ENCODE results near the gene C1S.
"Not testable (repeated sequence)": the region's sequence is repeated elsewhere in the genome, so short reads cannot be mapped to it uniquely, and the experiment has no call there.

The C1S gene

DNA sequence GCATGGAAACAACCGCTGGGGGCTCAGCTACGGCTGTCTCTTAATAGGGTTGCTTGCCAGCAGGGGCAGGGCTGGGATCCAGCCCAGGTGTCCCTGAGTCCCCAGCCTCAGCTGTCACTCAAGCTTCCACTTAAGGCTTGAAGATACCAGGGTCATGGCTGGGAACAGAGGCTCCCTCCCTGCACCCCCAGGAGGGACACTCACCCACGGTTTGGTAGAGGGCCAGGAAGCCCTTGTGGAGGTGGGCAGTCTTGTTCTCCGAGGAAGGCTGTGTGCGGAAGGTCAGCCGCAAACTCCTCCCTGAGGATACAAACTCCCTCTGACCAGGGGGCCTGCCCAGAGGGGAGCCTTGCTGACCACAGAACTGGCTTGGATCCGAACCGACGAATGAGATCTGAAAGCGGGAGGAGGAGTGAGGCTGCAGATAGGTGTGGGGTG is 41.2 kb downstream of the C1S start:
- FAIRE-seq (no peak), DNase-seq (ENCODE audit: low spot score) (no peak)

DNA sequence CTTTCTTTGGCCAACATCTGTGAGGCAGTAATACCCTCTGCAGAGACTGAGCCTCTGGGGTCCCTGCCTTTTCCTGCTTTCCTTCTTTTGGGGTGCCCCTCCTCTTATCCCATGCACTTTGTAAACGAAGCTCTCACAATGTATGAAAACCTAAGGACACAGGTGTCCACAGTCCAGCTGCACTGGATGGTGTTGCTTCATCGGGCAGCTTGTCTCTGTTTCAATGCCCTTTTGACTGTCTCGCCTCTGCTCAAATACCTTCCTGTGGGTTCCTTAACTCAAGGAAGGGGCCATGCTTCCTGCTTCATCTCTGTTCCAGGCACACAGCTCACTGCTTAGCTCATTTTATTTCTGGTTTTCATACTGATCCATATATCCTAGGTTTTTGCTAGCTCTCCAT is 42.1 kb downstream of the C1S start:
- FAIRE-seq (peak; percentile 44), DNase-seq (ENCODE audit: low spot score) (no peak)

DNA sequence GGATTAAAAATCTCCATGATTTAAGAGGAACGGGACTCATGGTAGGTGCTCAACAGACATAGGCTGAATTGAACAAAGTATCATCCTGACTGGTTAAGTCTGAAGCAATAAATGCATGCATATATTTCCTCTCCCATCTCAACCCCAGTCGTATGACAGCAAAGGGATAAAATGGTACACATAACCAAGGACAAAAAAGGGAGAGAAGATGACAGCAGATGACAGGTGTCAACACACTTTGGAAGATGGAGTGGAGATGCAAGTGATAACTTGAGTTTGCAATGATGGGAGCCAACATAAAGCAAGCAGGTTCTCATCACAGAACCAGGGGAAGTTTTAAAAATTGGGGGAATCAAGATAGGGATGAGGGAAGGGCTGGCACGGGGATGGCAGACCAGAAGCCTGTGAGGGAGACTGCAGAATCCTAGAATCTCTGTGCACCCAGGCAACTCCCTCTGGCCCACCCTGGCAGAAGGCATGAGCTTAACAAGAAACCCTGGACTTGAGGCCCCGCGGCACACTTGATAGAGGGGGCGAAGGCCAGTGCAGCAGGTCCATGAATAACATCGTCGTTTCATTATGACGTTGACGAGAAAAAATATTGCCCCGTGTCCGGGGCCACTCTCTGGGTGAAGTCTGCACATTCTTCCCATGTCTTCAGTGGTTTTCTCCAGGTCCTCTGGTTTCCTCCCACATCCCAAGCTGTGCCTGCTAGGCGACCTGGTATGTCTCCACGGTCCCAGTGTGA is 43.5 kb downstream of the C1S start:
- DNase-seq (ENCODE audit: low spot score) (no peak), FAIRE-seq (peak; percentile 9)

DNA sequence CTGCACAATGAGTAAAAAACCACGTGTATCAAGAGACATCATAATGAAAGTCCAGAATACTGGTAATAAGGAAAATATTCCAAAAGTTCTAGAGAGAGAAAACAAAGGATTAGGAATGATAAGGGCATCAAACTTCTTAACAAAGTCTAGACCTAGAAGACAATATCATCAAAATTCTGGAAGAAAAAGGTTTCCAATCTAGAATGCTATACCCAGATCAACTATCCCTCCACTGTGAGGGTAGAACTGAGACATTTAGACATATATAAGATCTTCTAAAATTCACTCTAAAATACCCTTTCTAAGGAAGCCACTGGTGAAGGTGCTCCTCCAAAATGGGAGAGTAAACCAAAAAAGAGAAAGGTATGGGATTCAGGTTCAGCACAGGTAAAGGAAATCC is 45.6 kb downstream of the C1S start:
- no peak for DNase-seq (ENCODE audit: low spot score)
- FAIRE-seq: no peak

DNA sequence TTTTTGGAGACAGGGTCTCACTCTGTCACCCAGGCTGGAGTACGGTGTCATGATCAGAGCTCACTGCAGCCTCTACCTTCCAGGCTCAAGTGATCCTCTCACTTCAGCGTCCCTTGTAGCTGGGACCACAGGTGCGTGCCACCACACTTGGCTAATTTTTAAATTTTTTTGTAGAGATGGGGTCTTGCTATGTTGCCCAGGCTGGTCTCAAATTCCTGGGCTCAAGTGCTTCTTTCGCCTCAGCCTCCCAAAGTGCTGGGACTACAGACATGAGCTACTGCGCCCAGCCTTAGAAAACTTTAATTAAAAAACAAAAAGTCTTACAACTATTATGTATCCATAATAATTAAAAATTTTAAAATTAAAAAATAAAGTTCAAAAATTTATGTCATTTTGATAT is 46.7 kb downstream of the C1S start:
- not testable (repeated sequence) for FAIRE-seq; DNase-seq (ENCODE audit: low spot score)

DNA sequence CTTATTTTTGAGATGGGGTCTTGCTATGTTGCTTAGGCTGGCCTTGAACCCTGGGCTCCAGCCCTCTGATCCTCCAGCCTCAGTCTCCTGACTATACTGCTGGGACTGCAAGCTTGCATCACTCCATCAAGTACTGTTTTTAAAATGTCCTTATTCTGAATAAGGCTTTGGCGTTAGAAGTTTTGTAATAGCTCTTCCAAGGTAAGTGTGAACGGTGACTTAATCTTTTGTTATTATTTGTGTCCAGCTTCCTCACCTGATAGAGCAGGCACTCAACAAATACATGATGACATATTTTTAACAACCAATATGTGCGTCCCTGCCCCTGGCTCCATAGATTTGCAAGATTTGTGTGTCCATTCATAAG is 47.1 kb downstream of the C1S start:
- FAIRE-seq (no peak), DNase-seq (ENCODE audit: low spot score) (no peak)

DNA sequence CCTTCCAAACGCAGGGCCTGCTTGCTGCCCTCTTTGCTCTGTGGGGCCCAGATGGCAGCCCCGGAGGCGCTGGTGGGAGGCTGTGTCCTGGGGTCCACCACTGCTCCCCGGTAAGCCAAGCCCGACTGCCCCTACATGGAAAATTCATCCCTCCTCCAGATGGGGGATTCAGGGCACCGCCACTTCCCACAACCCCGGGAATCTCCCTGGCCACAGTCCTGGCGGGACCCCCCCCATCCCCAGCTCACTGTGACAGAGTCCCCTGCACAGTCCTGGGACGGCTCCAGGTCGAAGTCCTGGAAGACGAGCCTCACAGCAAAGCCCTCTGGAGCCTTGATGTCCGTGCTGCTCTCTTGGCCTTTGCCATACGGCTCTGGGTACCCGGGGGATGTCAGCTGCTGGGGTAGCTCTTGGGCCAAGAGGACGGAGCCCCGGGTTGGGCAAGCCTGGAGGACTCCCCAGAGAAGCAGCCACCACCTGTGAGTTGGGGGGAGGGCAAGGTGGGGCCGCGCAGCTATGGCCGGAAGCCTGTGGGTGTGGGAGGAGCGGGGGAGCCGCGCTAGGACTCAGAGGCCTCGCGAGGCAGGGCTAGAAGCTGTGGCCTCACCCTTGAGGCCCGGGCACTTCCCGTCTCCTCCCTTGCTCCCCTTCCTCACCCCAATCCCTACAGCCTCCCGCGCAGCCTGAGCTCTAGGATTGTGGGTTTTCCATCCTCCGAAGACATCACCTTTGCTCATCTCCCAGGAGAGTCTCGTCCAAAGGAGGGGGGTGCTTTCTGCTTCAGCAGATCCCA is 47.7 kb downstream of the C1S start:
- DNase-seq (ENCODE audit: low spot score): peak; percentile 94
- FAIRE-seq: peak; percentile 88

DNA sequence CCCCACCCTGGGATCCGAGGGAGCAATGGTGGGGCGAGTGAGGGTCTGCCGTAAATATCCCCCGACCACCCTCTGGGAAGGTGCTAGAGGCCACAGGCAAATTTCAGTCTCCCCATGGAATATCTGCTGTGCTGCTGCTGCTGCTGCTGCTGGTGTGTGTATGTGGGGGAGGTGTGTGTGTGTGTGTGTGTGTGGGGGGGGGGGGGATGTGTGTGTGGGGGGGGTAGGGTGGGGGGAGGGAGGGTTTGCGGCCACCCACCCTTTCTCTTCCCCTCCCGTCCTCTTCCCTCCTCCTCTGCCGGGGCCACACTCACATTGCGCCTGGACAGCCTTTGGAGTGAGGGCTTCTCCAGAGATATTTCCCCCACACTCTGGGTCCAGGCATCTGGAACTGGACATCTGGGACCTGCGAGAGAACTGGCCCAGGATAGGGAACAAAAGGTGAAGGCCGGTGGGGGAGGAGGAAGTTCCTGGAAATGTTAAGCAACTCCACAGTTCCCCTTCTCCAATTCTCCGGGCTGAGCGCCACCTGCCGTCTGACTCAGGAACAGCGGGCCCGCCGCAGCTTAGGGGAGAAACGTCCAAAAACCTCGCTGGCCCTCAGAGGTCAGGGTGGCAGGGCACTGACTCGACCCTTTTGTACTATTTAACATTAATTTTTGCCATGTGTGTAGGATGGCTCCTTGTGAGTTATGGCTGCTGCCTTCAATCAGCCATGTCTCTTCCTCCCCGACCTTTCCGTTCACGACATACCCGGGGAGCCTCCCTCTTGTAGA is 48.5 kb downstream of the C1S start, which contains the start of gene C1RL:
Gene C1RL, minus strand, starts transcription at position 419 of the 776 bp plus-strand sequence. Its CDS starts 34 bp downstream, at position 385.
- DNase-seq (ENCODE audit: low spot score) (peak; percentile 89), FAIRE-seq (peak; percentile 44)

DNA sequence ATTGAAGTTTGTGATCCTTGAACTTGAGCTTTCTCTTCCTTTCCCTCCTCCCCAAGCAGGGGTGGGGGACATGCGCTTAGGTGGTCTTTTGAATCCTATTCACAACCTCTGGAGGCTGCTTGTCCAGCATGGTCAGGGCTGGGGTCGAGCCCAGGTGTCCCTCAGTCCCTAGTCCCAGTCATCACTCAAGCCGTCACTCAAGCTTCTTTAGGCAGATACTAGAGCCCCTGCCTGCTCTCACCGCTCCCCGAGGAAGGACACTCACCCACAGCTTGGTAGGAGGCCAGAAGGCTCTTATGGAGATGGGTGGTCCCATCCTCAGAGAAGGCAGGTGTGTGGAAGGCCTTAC is 49.0 kb downstream of the C1S start:
- no peak for FAIRE-seq
- no peak for DNase-seq (ENCODE audit: low spot score)

DNA sequence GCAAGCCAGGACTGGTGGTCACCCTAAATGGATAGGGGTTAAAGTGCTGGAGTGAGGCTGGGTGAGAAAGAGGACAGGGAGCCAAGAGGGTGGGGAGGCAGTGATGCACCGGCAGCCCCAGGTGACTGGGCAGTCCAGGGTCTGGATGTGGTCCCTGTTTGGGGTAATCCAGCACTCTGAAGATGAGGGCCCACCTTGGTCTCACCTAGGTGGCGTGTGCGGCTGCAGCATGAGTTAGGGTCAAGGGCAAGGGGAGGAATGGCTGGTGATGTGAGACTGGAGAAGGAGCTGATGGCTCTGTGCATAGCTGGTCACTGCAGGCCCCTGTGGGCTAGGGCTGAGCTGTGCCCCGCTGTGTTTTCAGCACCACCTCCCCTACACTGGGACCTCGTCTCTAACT is 50.1 kb downstream of the C1S start:
- no peak for DNase-seq (ENCODE audit: low spot score)
- peak; percentile 17 for FAIRE-seq

DNA sequence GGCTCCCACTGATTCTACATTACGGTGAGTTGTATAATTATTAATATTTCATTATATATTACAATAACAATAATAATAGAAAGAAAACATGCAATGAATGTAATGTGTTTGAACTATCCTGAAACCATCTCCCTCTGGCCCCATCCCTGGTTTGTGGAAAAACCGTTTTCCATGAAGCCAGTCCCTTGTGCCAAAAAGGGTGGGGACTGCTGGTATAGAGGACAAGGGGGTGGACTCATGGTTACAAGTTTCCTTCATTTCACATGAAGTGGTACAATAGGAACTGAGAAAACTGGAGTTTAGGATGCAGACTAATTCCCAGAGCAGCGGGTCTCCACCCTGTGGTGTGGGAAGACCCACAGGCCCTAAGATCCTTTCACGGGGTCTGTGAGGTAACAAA is 51.5 kb downstream of the C1S start:
- FAIRE-seq: no peak
- no peak for DNase-seq (ENCODE audit: low spot score)

DNA sequence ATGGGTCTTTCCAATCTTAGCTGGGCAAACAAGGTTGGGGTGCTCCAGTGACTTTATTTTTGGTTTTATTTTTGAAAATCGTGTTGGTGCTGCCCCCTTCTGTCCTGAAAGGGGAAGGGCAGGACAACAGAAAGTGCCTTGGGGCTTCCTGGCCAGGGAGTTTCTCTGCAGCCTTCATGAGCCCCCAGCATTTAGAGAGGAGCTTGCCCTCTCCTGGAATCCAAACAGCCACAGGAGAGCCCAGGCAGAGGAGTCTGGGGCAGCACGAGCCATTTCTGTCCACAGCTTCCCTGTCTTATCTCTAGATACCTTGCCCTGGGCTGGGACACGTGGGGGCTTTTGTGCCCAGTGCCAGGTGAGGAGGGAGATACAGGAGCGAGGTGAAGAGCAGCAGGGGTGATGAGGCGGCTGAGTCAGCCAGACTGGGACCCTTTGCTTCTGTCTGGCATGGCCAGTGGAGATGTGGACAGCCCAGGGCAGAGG is 52.9 kb downstream of the C1S start:
- peak; percentile 71 for DNase-seq (ENCODE audit: low spot score)
- no peak for FAIRE-seq

DNA sequence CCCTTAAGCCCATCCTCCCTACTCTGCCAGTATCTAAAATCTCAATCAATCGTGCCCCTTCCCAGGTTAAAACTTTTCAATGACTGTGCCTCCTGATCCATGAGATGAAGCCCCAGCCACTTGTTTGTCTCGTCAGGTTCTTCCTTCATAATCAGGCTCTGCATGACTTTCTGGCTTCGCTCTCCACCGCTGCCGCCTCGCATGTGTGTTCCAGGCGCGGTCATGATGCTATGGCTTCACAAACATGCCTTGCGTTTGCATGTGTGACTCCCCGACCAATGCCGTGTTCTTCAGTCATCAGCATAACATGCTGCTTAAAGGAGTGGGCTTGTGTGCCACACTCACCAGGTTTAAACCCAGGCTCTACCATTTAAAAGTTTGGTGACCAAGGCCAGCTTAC is 53.5 kb downstream of the C1S start:
- DNase-seq (ENCODE audit: low spot score) (no peak), FAIRE-seq (peak; percentile 20)

DNA sequence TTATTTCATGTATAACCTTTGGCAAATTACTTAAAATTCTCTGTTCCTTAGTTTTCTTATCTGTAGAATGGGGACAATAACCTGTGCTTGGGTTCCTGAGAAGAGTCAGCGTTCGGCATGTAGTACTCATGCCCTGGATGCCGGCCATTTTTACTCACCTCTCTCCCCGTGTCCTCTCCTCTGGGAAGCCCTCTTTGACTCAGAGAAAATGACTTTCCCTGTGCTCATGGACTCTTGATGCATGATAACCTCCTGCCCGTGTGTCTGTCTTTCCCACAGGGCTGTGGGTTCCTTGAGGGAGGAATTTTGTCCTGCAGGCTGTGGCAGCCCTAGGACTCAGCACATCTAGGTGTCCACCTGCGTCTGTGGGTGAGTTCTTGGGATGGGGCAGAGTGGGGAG is 54.3 kb downstream of the C1S start:
- DNase-seq (ENCODE audit: low spot score) (no peak), FAIRE-seq (no peak)

DNA sequence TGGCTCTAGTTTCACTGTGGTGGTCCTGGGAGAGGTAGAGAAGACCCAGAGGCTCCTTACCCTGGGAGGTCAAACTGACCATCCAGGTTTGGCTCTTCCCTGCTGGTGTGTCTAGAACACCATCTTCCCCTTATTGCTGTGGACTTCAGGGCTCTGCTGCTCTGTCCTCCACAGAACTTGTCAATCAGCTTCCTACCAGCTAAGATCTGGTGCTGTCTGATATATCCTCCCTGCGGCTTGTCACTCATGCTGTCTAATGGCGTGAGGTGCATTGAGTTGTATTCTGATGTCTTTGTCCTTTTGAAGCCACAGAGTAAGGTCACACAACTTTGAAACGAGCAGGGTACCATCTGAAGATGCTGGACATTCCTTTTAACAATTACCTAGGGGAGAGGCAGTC is 55.7 kb downstream of the C1S start:
- DNase-seq (ENCODE audit: low spot score) (no peak), FAIRE-seq (peak; percentile 65)

DNA sequence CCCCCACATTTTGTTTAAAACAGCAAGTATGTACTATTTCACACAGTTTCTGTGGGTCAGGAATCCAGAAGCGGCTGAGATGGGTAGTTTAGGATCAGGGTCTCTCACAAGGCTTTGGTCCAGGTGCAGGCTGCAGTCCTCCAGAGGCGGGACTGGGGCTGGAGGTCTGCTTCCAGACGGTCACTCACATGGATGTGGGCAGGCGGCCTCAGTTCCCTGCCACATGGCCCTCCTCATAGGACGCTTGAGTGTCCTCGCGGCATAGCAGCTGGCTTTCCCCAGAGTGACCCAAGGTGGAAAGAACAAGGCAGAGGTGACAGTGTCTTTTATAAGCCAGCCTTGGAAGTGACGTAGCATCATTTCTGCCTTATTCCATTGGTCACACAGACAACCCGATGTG is 56.4 kb downstream of the C1S start:
- DNase-seq (ENCODE audit: low spot score) (no peak), FAIRE-seq (no peak)

DNA sequence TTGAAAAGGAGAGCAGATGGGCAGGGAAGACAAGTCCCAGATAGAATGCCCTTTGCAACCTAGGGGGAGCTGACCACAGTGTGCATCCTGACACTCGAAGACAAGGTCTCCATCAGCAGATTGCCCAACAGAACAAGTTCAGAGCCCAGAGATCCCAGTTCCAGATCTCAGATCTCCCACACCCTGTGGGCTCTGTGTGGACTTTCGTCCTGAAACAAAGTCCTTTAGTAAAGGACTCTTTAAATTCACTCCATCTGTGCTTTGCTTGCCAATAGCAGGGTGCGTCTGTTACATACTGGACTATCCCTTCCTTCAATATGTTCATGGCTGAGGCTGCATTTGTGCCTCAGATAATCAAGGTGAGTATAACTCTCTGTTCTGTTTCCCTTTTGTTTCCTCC is 57.2 kb downstream of the C1S start:
- no peak for FAIRE-seq
- DNase-seq (ENCODE audit: low spot score): no peak

DNA sequence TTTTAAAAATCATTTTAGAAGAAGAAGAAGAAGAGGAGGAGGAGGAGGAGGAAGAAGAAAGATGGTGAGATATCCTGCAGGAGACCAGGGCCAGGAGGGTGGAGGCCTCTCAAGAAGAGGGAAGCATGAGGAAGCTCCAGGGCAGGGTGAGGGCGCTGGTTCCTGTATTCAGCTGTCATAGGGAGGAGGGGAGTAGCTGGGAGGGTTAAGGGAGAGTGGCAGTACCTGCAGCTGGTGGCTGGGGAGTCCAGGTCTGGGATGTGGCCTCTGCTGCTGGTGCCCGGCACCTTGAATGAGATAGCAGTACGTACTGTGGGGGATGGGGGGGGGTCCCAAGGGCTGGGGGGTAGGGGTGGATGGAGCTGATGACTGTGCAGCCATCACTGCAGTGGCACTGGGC is 58.4 kb downstream of the C1S start:
- FAIRE-seq (no peak), DNase-seq (ENCODE audit: low spot score) (no peak)

DNA sequence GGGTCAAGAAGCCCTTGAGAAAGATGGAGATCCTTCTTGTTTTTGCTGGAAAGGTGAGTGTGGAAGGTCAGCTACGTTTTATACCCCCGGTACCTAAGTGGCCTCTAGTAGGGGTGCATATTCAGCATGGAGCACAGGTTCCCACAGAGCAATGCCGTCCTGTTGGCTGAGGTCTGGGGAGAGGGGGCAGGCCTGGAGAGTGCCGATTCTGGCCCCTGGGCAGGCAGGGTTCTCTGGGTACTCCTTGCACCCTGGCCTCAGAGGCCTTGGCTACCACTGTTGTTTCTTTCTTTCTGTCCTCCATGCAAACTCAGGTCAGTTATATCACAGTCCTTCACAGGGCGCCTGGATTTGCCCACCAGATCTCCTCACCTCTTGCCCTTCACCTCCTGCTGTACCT is 59.6 kb downstream of the C1S start:
- DNase-seq (ENCODE audit: low spot score) (no peak), FAIRE-seq (no peak)
